Measurements from ENCODE around the gene PALM3.

GRCh38 chr19:14050512-14050911 lies 11.4 kb downstream of the PALM3 start:
- TF ChIP-seq CTCF (IDR thresholded peaks at IDR 0.05) = no peak
- TF ChIP-seq POLR2A (IDR thresholded peaks at IDR 0.05) = no peak
- TF ChIP-seq POLR2AphosphoS5 (IDR thresholded peaks at IDR 0.05; ENCODE audit: insufficient read depth in 1 of 2, low read depth in 1 of 2) = no peak

Data from vagina (tissue), 2 donors.